Loucy (cell line): ENCODE data around the gene CCDC12.

Experiments used
- CTCF ChIP-seq: fragments of 200-600 bp; sonication (generic); conservative IDR thresholded peaks from 2 replicates; pipeline ENCODE4 v1.5.1; 2014; ENCODE audit warnings: mild to moderate bottlenecking, antibody characterized with exemption, low read length
- EZH2phosphoT487 ChIP-seq: fragments of 200-600 bp; IDR thresholded peaks from 2 replicates; pipeline ENCODE4 v1.6.1; 2018; ENCODE audit warnings: antibody characterized with exemption, mild to moderate bottlenecking, moderate library complexity, borderline replicate concordance

GRCh38 chr3:46979958-46980497 is 3.5 kb upstream of the CCDC12 start:
- TF ChIP-seq CTCF (no peak), EZH2phosphoT487 (no peak)
